ENCODE measurements around the gene SBK3.

DNA sequence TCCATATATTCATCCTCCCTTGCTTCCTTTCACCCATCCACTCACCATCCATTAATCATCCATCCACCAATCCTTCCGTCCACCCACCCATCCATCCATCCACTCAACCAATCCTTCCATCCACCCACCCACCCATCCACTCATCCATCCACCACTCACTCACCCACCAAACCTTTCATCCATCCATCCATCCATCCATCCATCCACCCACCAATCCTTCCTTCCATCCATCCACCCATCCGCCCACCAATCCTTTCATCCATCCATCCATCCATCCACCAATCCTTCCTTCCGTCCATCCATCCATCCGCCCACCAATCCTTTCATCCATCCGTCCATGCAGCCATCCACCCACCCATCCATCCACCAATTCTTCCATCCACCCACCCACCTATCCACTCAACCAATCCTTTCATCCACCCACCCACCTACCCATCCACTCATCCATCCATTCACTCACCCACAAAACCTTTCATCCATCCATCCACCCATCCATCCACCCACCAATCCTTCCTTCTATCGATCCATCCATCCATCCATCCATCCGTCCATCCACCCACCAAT, 3.0 kb downstream of the SBK3 start:
- TF ChIP-seq POLR2A (IDR thresholded peaks at IDR 0.05), result no peak
- TF ChIP-seq, protein P1, sequence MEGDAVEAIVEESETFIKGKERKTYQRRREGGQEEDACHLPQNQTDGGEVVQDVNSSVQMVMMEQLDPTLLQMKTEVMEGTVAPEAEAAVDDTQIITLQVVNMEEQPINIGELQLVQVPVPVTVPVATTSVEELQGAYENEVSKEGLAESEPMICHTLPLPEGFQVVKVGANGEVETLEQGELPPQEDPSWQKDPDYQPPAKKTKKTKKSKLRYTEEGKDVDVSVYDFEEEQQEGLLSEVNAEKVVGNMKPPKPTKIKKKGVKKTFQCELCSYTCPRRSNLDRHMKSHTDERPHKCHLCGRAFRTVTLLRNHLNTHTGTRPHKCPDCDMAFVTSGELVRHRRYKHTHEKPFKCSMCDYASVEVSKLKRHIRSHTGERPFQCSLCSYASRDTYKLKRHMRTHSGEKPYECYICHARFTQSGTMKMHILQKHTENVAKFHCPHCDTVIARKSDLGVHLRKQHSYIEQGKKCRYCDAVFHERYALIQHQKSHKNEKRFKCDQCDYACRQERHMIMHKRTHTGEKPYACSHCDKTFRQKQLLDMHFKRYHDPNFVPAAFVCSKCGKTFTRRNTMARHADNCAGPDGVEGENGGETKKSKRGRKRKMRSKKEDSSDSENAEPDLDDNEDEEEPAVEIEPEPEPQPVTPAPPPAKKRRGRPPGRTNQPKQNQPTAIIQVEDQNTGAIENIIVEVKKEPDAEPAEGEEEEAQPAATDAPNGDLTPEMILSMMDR (IDR thresholded peaks at IDR 0.05), result no peak

Data from transverse colon (tissue), 3 donors.